Ascending aorta (tissue), 2 donors: ENCODE measurements around the gene CNPPD1. TPM values are rescaled to one million over a fixed set of nuclear protein-coding genes. Genes with fewer than 3 reads are reported as not detected.

ENCODE experiments used
- DNase-seq, 2 donors: peaks; one replicate each; pipeline ENCODE4 v3.0.0-alpha.2; 2019; ENCODE audit warnings: low spot score in 2 of 2
- H3K27ac ChIP-seq, 2 donors: fragments of 200-600 bp; sonication (generic); one replicate each; pipeline ENCODE4 v1.5.1; 2016 to 2017; ENCODE audit warnings: mild to moderate bottlenecking in 1 of 2
- H3K27me3 ChIP-seq: fragments of 200-600 bp; sonication (generic); one replicate; pipeline ENCODE4 v1.5.1; 2017
- H3K36me3 ChIP-seq, 2 donors: fragments of 200-600 bp; sonication (generic); one replicate each; pipeline ENCODE4 v1.5.1; 2016
- H3K4me1 ChIP-seq, 2 donors: fragments of 200-600 bp; sonication (generic); one replicate each; pipeline ENCODE4 v1.5.1; 2016 to 2017; ENCODE audit warnings: mild to moderate bottlenecking in 1 of 2
- H3K4me3 ChIP-seq, 2 donors: fragments of 200-600 bp; sonication (generic); one replicate each; pipeline ENCODE4 v1.5.1; 2016 to 2017; ENCODE audit warnings: mild to moderate bottlenecking in 1 of 2
- H3K9me3 ChIP-seq, 2 donors: fragments of 200-600 bp; sonication (generic); one replicate each; pipeline ENCODE4 v1.5.1; 2016
- intact Hi-C: fragments of 100-400 bp; cut with DNase I; formaldehyde crosslinking; loops from one replicate; pipeline ENCODE4 v1.15.1; 2023
- total RNA-seq: library from RNA; depleted of rRNA; stranded (reverse); fragments of >200 nt; gene quantifications from one replicate; pipeline ENCODE4 v1.1.0, GENCODE V29; 2016
- TF ChIP-seq, protein P1 (sequence below), 3 experiments: fragments of 200-600 bp in 2 of 3; fragments of 450-650 bp in 1 of 3; sonication (generic) in 2 of 3; IDR thresholded peaks; one replicate each; pipeline ENCODE4 v1.5.1; 2016 to 2019; ENCODE audit warnings: antibody characterized with exemption in 3 of 3, mild to moderate bottlenecking in 1 of 3, moderate library complexity in 1 of 3

The CNPPD1 gene
- total RNA-seq, 1 donor from 2014 or later = 49.4 TPM

DNA sequence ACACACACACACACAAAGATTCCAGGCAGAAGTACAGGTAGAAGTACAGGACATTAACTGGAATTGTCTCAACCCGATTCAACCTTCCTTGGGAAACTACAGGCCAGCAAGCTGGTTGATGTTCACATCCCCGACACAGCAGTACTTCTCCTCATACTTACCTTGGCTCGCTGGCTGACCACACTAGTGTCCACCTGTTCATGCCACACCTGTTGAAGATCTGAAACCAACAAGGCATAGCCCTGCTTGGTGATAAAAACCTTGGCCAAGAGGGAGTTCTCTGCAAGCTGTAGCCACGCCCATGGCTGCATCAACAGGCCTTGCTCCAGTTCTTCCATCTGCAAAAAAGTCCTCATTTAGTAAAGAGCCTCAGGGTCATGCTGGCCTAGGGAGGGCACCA is 18.7 kb downstream of the CNPPD1 start:
- TF ChIP-seq, protein P1, sequence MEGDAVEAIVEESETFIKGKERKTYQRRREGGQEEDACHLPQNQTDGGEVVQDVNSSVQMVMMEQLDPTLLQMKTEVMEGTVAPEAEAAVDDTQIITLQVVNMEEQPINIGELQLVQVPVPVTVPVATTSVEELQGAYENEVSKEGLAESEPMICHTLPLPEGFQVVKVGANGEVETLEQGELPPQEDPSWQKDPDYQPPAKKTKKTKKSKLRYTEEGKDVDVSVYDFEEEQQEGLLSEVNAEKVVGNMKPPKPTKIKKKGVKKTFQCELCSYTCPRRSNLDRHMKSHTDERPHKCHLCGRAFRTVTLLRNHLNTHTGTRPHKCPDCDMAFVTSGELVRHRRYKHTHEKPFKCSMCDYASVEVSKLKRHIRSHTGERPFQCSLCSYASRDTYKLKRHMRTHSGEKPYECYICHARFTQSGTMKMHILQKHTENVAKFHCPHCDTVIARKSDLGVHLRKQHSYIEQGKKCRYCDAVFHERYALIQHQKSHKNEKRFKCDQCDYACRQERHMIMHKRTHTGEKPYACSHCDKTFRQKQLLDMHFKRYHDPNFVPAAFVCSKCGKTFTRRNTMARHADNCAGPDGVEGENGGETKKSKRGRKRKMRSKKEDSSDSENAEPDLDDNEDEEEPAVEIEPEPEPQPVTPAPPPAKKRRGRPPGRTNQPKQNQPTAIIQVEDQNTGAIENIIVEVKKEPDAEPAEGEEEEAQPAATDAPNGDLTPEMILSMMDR (IDR thresholded peaks at IDR 0.05) = no peak
- no peaks in the 10 kb centered on the region for H3K27me3 ChIP-seq
- intact Hi-C loops = no loop called here
- H3K4me3 ChIP-seq = no peak overlapping the region
- H3K4me1 ChIP-seq = peaks cover 0 to 8% of the 10 kb centered on the region in 2 donors
- H3K36me3 ChIP-seq = peaks cover 6 to 23% of the 10 kb centered on the region in 2 donors
- DNase-seq = no peak
- no peaks in the 10 kb centered on the region for H3K9me3 ChIP-seq
- H3K27ac ChIP-seq = no peak overlapping the region

DNA sequence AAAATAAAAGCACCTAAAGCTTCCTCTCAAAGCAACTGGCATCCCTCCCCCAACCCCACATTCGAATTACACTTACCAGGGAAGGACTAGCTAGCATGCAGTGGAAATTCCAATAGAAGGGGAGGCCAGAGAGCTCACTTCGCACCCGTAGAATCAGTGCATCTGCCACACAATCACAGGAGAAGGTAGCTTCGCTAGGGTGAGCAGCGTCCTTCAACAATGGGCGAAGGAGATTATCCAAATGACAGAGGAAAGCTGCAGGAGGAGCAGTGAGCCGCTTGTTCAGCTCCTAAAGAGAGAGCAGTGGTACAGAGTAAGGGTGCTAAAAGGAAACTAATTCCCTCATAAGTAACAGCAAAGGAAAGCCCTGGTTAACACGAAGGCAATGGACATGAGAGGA is 19.3 kb downstream of the CNPPD1 start:
- H3K9me3 ChIP-seq = no peaks in the 10 kb centered on the region
- H3K4me1 ChIP-seq = peaks cover 0 to 8% of the 10 kb centered on the region in 2 donors
- intact Hi-C loops = no loop called here
- DNase-seq = no peak
- TF ChIP-seq, protein P1 (IDR thresholded peaks at IDR 0.05) = no peak
- no peak overlapping the region for H3K27ac ChIP-seq
- peaks cover 6 to 23% of the 10 kb centered on the region in 2 donors for H3K36me3 ChIP-seq
- no peaks in the 10 kb centered on the region for H3K27me3 ChIP-seq
- H3K4me3 ChIP-seq = no peak overlapping the region

DNA sequence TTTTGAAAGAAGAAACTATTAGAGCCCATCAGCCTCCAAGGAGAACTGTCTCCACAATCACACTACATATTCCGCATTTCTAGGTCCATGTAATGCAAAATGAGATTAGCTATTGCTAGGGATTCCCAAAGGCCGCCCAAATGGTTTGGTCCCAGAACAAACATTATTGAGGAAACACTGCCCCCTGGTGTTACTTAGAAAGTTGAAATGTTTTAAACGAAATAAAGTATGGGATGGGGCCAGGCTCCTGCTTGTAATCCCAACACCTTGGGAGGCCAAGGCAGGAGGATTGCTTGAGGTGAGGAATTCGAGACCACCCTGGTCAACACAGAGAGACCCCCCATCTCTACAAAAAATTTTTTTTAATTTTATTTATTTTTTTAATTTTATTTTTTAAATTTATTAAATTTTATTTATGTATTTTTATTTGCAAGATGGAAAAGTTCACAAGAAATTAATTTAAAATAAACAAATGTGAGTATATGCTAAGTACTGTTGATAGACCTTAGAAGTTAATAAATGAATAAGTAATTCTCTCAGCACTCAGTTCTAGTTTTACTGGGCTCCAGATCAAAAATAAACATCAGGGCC is 21.6 kb downstream of the CNPPD1 start:
- no peaks in the 10 kb centered on the region for H3K9me3 ChIP-seq
- H3K36me3 ChIP-seq = peaks cover 6 to 33% of the 10 kb centered on the region in 2 donors
- no peak overlapping the region for H3K27ac ChIP-seq
- DNase-seq = no peak
- H3K4me3 ChIP-seq = no peak overlapping the region
- peaks cover 0 to 5% of the 10 kb centered on the region in 2 donors for H3K4me1 ChIP-seq
- no peaks in the 10 kb centered on the region for H3K27me3 ChIP-seq
- TF ChIP-seq, protein P1 (IDR thresholded peaks at IDR 0.05) = peak; percentile 50 to 66 (median 65)
- intact Hi-C loops = loop anchor here (1.0 kb wide), 2 partner anchors 97 to 159 kb away; no protein-coding TSS in a partner anchor

DNA sequence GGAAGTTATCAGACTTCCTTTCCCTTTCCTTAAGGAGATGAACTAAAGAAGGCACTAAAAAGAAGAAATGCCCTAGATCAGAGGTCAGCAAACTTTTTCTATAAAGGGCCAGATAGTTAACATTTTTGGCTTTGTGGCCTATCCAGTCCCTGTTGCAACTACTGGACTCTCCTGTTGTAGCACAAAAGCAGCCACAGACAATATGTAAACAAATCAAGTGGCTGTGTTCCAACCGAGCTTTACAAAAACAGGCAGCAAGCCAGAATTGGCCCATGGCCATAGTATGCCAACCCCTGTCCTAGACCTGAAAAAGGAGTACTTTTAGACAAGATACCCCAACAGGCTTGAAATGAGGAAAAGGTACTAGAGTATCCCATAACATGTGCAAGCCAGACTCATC is 27.1 kb downstream of the CNPPD1 start:
- Histone ChIP-seq H3K27me3 (no peaks in the 10 kb centered on the region), H3K36me3 (peaks cover 19 to 42% of the 10 kb centered on the region in 2 donors), H3K27ac (no peak overlapping the region), H3K9me3 (no peaks in the 10 kb centered on the region), H3K4me1 (no peaks in the 10 kb centered on the region), H3K4me3 (no peak overlapping the region)
- TF ChIP-seq, protein P1 (IDR thresholded peaks at IDR 0.05) = no peak
- intact Hi-C loops = no loop called here
- DNase-seq = no peak

DNA sequence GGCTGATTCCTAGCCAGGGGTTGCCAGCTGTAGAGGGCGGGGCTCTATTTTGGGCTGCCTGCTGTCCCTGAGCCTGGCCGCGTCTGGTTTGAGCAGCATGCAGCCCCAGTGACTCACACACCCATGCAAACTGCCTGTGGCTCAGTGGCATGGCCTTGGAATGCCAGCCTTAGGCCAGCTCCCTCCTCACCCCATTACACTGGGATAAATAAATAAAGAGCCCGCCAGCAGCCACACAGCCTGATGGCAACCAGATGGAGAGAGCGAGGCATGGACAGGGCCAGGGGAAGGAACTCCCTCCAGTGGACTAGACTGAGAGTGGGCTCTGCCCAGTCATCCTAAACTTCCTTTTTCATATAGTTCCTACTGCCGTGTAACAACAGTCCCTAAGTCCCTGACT is 34.4 kb downstream of the CNPPD1 start:
- Histone ChIP-seq H3K27me3 (no peaks in the 10 kb centered on the region), H3K27ac (peak overlapping the region; percentile 43 to 56), H3K4me1 (peaks cover 0 to 9% of the 10 kb centered on the region in 2 donors), H3K36me3 (peaks cover 20 to 48% of the 10 kb centered on the region in 2 donors), H3K4me3 (no peak overlapping the region), H3K9me3 (no peaks in the 10 kb centered on the region)
- TF ChIP-seq, protein P1 (IDR thresholded peaks at IDR 0.05) = peak in 2 of 3 experiments; percentile 10 to 34
- peak; percentile 62 to 84 for DNase-seq
- intact Hi-C loops = no loop called here
